Eye (tissue), 1 donor: ENCODE results near the gene DDAH1.

Experiments
- DNase-seq: peaks from one replicate; pipeline ENCODE4 v3.0.0-alpha.2; 2015

DDAH1 gene

GRCh38 chr1:85323770-85324169 is 141.2 kb downstream of the DDAH1 start:
- no peak for DNase-seq

- no peak for DNase-seq
Observed at GRCh38 chr1:85322655-85323054, 142.3 kb downstream of the DDAH1 start.

GRCh38 chr1:85321237-85321964 is 143.6 kb downstream of the DDAH1 start:
- DNase-seq, result no peak

- DNase-seq, result no peak
Observed at GRCh38 chr1:85320371-85321131, 144.4 kb downstream of the DDAH1 start.

- no peak for DNase-seq
Observed at GRCh38 chr1:85319931-85320330, 145.0 kb downstream of the DDAH1 start.

GRCh38 chr1:85319491-85319890 is 145.5 kb downstream of the DDAH1 start:
- DNase-seq, result no peak

GRCh38 chr1:85318217-85318616 is 146.7 kb downstream of the DDAH1 start:
- no peak for DNase-seq

GRCh38 chr1:85317560-85317959 is 147.4 kb downstream of the DDAH1 start:
- DNase-seq, result no peak

GRCh38 chr1:85316321-85316720 is 148.6 kb downstream of the DDAH1 start:
- DNase-seq, result peak; percentile 48

GRCh38 chr1:85315789-85316188 is 149.2 kb downstream of the DDAH1 start:
- DNase-seq, result peak; percentile 53

GRCh38 chr1:85314726-85315125 is 150.2 kb downstream of the DDAH1 start:
- peak; percentile 73 for DNase-seq

- peak; percentile 64 for DNase-seq
Observed at GRCh38 chr1:85313888-85314696, 150.9 kb downstream of the DDAH1 start.

- no peak for DNase-seq
Observed at GRCh38 chr1:85311818-85312217, 153.1 kb downstream of the DDAH1 start.

- DNase-seq, result peak; percentile 73
Observed at GRCh38 chr1:85308833-85309350, 156.1 kb downstream of the DDAH1 start.

GRCh38 chr1:85307987-85308832 is 156.7 kb downstream of the DDAH1 start:
- DNase-seq, result peak; percentile 96

- no peak for DNase-seq
Observed at GRCh38 chr1:85306236-85306635, 158.7 kb downstream of the DDAH1 start.

- no peak for DNase-seq
Observed at GRCh38 chr1:85303440-85304162, 161.4 kb downstream of the DDAH1 start.

GRCh38 chr1:85300140-85300539 is 164.8 kb downstream of the DDAH1 start:
- no peak for DNase-seq

GRCh38 chr1:85297855-85298629 is 166.9 kb downstream of the DDAH1 start:
- DNase-seq, result peak; percentile 73

GRCh38 chr1:85297538-85297854 is 167.5 kb downstream of the DDAH1 start:
- no peak for DNase-seq

- no peak for DNase-seq
Observed at GRCh38 chr1:85296980-85297379, 168.0 kb downstream of the DDAH1 start.
